Memory B cell (primary cell): ENCODE measurements around the gene SLC30A1.
"Not testable (repeated sequence)": the region's sequence is repeated elsewhere in the genome, so short reads cannot be mapped to it uniquely, and the experiment has no call there.

Source experiments
- ATAC-seq: fragments of 150-1000 bp; cut with Tn5 transposase; 2 replicates; pipeline ENCODE4 v1.10.0; 2021; ENCODE audit warnings: low read depth, mild to moderate bottlenecking, moderate library complexity
- DNase-seq, 2 donors: peaks; one replicate each; pipeline ENCODE4 v3.0.0; 2022; ENCODE audit warnings: low spot score in 2 of 2
- H3K27ac Mint-ChIP-seq: one replicate; pipeline ENCODE4 v1.8.0; 2022; ENCODE audit warnings: mild to moderate bottlenecking, moderate library complexity, mixed read lengths
- H3K27me3 Mint-ChIP-seq: one replicate; pipeline ENCODE4 v1.8.0; 2022; ENCODE audit warnings: mixed read lengths
- H3K36me3 Mint-ChIP-seq: one replicate; pipeline ENCODE4 v1.8.0; 2022; ENCODE audit warnings: mild to moderate bottlenecking, mixed read lengths
- H3K4me1 Mint-ChIP-seq: one replicate; pipeline ENCODE4 v1.8.0; 2022; ENCODE audit warnings: mixed read lengths
- H3K4me3 Mint-ChIP-seq: one replicate; pipeline ENCODE4 v1.8.0; 2022; ENCODE audit warnings: mild to moderate bottlenecking, moderate library complexity, mixed read lengths
- H3K9me3 Mint-ChIP-seq: one replicate; pipeline ENCODE4 v1.8.0; 2022; ENCODE audit warnings: mixed read lengths

The SLC30A1 gene

DNA sequence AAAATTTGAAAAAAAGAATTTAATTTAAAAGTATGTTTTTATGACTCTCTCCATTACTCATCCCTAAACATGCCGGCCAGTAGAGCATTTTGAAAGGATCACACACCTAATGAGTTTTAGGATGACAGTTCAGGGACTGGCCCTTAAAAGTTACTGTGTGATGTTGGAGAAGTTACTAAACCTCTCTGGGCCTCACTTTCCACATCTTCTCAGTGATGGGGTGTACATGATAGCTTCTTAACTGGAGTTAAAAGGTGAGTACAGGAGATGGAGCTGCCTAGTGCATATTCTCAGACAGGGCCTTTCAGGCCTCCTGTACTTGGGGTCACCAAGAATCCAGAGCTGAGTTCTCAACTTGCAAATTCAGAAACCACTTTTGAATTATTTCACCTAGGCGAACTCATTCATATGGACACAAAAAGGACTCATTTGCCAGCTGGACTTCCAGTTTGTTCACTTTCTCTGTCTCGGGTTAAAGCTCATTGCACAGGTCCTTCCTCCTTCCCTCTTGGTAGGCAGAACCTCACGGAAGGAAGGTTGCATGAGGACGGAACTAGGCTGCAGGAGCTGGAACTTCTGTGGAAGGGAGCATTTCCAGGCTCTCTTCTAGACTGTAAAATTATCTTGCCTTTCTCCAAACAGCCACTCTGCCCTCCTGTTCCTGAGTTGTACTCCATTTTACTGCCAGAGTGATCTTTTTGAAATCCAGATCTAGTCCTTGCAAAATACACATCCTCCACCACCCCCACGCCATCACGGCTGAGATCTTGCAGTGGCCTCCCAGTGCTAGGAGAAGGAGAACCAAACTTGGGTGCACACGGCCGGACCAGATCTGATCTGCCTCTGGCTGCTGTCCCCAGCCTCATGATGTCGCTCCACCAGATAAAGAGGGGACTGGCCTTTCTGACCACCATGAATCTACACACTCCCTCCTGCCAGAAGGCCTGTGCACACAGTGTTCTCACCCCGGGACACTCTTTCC, 4.3 kb upstream of the SLC30A1 start:
- H3K27ac Mint-ChIP-seq: no peak overlapping the region
- H3K36me3 Mint-ChIP-seq: no peaks in the 10 kb centered on the region
- ATAC-seq (no peak), DNase-seq (no peak)
- H3K27me3 Mint-ChIP-seq: no peaks in the 10 kb centered on the region
- peaks cover 21% of the 10 kb centered on the region for H3K4me1 Mint-ChIP-seq
- H3K4me3 Mint-ChIP-seq: no peak overlapping the region
- no peaks in the 10 kb centered on the region for H3K9me3 Mint-ChIP-seq

DNA sequence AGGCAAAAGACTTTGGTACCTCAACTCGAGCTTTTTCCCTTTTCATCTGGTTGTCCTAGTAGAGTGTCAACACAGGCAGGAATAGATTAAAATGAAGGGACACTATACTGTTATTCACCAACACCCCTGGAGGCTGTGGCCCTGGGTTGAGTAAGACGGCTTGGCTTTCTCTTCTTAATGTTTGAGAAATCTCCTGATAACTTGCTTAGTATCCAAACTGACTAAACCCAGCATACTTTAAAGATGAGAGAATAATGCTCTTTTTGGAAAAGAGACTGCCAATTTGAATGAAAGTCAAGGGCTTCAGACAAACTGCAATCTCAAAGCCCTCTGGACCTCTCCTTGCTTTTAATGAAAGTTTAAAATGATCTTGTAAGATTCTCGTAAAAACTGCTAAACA, 2.6 kb upstream of the SLC30A1 start:
- Mint-ChIP-seq H3K4me1 (peaks cover 17% of the 10 kb centered on the region), H3K9me3 (no peaks in the 10 kb centered on the region), H3K36me3 (no peaks in the 10 kb centered on the region), H3K4me3 (no peak overlapping the region), H3K27me3 (no peaks in the 10 kb centered on the region), H3K27ac (peak overlapping the region; percentile 22)
- ATAC-seq: no peak
- DNase-seq: no peak

DNA sequence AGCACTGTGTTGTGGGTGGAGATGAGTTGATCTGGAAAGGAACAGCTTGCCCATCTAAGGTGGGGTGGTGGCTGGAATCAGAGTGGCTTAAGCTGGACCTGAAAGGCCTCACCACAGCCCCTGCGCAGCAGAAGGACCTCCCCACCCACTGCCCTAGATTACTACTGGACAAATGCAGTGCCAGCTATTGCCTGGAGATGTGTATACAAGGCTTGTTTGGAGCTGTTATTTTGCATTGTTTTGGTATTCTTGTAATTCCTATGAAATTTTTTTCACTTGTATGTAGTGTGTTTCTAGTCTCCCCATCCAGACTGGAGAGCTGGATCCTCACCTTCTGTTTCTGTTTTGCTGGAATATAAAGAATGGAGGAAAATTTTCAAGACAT, 1.3 kb upstream of the SLC30A1 start:
- Mint-ChIP-seq H3K4me1 (peaks cover 16% of the 10 kb centered on the region), H3K9me3 (no peaks in the 10 kb centered on the region), H3K4me3 (peak overlapping the region; percentile 82), H3K27me3 (no peaks in the 10 kb centered on the region), H3K36me3 (no peaks in the 10 kb centered on the region), H3K27ac (peak overlapping the region; percentile 64)
- DNase-seq (no peak), ATAC-seq (no peak)

DNA sequence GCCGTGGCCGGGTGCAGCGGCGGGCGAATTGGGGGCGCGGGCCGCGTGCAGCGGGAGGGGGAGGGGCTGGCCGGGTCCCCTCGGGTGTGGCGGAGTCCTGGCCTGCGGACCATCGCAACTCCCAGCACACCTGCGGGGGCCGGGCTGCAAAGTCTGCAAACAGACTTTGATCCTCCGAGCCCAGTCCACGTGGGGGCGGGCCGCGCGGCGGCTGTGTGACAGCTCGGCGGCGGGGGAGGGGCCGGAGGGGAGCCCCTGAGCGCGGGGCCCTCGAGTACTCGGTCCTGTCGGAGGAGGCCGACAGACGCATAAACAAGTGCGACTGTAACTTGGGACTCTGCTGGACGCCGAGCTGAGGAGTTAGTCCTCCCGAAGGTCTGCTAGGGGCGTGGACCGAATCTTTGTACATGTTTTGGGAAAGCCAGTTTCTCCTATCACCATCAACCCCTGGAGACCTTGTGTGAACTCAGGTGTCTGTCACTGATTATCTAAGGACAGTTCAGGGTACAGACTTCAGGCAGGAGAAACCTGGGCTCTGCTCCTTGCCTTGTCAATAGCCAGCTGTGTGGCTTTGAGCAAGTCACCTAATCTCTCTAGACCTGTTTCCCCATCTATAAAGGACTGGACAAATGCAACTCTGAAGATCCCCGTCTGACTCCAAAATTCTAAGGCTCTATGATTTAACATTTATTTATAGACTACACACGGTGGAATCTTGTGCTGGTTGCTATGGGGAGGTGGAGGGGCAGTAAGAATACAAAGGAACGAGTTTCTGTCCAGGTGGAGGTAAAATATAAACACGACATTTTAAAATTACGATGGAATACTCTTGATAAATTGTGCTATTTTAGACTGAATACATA, 710 bp upstream of the SLC30A1 start:
- H3K36me3 Mint-ChIP-seq: no peaks in the 10 kb centered on the region
- peaks cover 16% of the 10 kb centered on the region for H3K4me1 Mint-ChIP-seq
- peak overlapping the region; percentile 82 for H3K4me3 Mint-ChIP-seq
- DNase-seq: no peak
- no peaks in the 10 kb centered on the region for H3K9me3 Mint-ChIP-seq
- no peaks in the 10 kb centered on the region for H3K27me3 Mint-ChIP-seq
- peak overlapping the region; percentile 64 for H3K27ac Mint-ChIP-seq
- peak; percentile 50 for ATAC-seq

DNA sequence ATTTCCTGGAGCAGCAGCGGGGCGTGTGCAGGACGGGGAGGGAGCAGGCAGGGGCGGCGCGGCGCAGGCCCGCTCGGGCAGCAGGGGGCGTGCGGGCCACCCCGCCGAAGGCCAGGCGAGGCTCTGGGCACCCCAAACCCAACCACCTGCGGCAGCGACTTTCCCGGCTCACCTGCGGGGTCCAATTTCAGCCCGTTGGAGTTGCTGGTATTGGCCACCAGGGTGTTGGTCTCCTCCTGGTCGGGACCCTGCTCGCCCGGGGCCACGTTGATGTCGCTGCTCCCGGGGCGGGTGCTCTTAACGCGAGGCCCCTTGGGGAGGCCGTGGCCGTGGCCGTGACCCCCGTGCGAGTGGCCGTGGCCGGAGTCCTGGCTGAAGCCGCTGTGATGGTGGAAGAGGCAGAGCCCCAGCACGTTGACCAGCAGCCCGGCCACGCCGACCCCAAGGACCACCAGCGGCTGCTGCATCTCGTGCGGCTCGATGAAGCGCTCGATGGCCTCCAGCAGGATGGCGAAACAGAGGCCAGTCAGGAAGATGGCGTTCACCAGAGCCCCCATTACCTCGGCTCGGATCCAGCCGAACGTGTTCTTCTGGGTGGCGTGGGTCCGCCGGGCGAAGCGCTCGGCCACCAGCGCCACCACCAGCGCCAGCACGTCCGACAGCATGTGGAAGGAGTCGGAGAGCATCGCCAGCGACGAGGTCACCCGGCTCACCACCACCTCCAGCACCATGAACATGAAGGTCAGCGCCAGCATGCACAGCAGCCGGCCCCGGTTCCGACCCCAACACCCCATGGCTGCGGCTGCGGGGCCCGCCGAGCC, 932 bp downstream of the SLC30A1 start:
- Mint-ChIP-seq H3K36me3 (peaks cover 3% of the 10 kb centered on the region), H3K4me3 (peak overlapping the region; percentile 91), H3K4me1 (peaks cover 16% of the 10 kb centered on the region), H3K27me3 (no peaks in the 10 kb centered on the region), H3K9me3 (no peaks in the 10 kb centered on the region), H3K27ac (peak overlapping the region; percentile 75)
- DNase-seq: peak; percentile 67 to 79
- ATAC-seq: peak; percentile 37

DNA sequence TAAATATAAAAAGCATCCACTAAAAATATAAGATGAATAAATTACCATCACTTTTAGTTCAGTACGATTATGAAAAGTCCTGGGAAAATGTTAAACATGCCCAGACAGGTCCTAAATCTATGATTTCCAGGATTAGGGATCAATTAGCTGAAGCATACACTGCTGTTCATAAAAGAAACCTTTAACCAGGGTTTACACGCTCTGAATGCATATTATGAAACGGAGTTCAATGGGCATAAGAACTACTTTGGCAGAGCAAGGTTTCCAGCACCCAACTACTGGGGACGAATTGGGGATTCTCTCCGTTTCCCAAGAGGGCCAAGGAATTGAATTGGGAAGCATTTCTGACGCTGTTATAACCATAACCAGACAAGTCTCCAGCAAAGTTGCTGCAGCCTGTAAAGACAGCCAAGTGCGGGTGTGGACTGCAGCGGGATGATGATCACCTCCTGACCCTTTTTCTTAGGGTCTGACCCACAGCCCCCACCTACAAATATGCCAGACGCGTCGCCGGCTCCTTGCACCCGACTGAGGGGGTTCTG, 1.6 kb downstream of the SLC30A1 start:
- Mint-ChIP-seq H3K4me1 (peaks cover 16% of the 10 kb centered on the region), H3K27me3 (no peaks in the 10 kb centered on the region), H3K9me3 (no peaks in the 10 kb centered on the region), H3K36me3 (peaks cover 3% of the 10 kb centered on the region), H3K4me3 (peak overlapping the region; percentile 91), H3K27ac (peak overlapping the region; percentile 75)
- ATAC-seq (no peak), DNase-seq (no peak)

DNA sequence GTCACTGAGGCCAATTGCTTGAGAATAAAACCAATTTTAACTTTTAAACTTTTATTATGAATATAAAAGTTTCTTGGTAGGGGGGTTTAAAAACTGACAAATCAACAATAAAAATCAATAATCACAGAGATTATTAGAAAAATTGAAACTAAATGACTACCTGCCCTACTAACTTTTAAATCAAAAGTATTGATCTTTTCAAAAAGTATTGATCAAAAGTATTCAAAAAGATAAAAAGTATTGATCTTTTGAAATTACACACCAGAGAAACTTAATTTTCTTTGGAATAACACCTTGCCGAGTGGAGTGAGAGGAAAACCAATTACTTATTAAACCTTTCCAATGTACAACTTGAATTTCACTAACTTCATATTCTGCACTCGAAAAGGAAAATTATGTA, 2.2 kb downstream of the SLC30A1 start:
- H3K36me3 Mint-ChIP-seq: peaks cover 5% of the 10 kb centered on the region
- DNase-seq: no peak
- H3K27ac Mint-ChIP-seq: no peak overlapping the region
- H3K4me1 Mint-ChIP-seq: peaks cover 11% of the 10 kb centered on the region
- H3K4me3 Mint-ChIP-seq: peak overlapping the region; percentile 91
- no peaks in the 10 kb centered on the region for H3K9me3 Mint-ChIP-seq
- ATAC-seq: no peak
- H3K27me3 Mint-ChIP-seq: no peaks in the 10 kb centered on the region

DNA sequence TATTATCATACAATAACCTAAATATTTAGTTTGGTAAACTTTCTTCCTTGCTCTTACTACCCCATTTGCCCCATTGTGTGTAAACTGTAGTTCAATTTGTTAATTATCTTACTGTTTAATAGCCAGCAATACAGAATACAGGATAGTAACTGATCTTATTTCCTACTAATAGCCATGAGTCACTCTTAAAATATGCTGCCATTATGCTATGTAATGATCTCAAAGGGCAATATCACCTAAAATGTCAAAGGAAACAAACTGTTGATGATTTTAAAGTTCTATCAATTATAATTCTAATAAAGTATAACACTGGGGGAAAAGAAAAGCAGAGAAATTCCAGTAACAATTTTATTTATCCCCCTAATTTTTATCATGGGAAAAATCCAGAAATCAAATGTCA, 4.3 kb downstream of the SLC30A1 start:
- Mint-ChIP-seq H3K9me3 (no peaks in the 10 kb centered on the region), H3K36me3 (peaks cover 5% of the 10 kb centered on the region), H3K4me3 (no peak overlapping the region), H3K4me1 (peaks cover 5% of the 10 kb centered on the region), H3K27me3 (no peaks in the 10 kb centered on the region), H3K27ac (no peak overlapping the region)
- no peak for DNase-seq
- ATAC-seq: no peak

DNA sequence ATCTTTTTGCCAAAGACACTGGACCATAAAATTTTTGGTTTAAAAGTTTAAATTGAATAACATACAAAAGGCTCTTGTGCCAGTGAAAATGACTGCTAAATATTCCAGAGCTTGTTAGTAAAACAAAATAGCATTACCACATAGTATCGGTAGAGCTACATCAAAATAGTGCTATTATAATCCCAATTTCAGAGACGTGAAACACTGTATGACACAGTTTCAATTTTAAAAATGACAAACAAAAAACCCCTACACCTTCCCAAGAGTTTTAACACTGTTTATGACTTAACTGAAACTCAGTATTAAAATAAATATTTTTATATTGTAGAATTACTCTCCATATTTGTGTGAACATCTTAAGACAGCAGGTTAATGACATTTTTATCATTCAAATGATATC, 7.0 kb downstream of the SLC30A1 start:
- no peak overlapping the region for H3K4me3 Mint-ChIP-seq
- H3K9me3 Mint-ChIP-seq: no peaks in the 10 kb centered on the region
- no peak for DNase-seq
- H3K27me3 Mint-ChIP-seq: no peaks in the 10 kb centered on the region
- no peak overlapping the region for H3K27ac Mint-ChIP-seq
- peaks cover 5% of the 10 kb centered on the region for H3K36me3 Mint-ChIP-seq
- ATAC-seq: no peak
- no peaks in the 10 kb centered on the region for H3K4me1 Mint-ChIP-seq

DNA sequence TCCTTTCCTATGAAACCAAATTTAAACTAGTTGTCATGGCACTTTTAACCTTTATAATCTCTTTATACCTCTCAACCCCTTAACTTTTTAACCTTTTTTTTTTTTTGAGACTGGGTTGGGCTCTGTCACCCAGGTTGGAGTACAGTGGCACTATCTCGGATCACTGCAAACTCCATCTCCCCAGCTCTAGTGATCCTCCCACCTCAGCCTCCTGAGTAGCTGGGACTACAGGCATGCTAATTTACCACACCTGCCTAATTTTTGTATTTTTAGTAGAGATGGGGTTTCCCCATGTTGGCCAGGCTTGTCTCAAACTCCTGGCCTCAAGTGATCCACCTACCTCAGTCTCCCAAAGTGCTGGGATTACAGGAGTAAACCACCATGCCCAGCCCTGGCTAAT, 8.6 kb downstream of the SLC30A1 start:
- H3K27me3 Mint-ChIP-seq, DNase-seq, H3K4me1 Mint-ChIP-seq, ATAC-seq, H3K4me3 Mint-ChIP-seq, H3K27ac Mint-ChIP-seq, H3K9me3 Mint-ChIP-seq, H3K36me3 Mint-ChIP-seq: not testable (repeated sequence)

DNA sequence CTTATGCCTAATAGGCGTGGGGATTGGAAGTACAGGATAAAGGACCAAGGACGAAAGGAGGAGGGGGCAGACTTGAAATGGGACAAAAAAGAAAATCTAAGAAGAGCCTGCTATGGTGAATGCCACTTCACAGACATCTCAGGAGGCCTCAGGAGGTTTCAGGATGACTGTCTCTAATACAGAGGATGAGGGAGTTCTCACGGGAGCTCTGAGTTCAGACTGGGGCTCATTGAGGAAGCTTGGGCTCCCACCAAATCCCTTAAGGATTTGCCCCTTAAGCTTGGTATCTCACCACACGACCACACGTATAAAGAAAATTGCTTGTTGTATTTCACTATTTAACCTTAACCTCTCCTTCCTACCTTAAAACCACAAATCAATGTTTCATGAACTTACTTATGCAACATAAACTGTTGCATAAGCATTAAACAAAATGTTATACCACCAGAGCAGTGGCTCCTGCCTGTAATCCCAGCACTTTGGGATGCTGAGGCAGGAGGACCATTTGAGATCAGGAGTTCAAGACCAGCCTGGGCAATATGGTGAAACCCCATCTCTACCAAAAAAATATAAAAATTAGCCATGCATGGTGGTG, 12.4 kb downstream of the SLC30A1 start:
- no peak overlapping the region for H3K4me3 Mint-ChIP-seq
- no peaks in the 10 kb centered on the region for H3K4me1 Mint-ChIP-seq
- H3K27me3 Mint-ChIP-seq: peaks cover 3% of the 10 kb centered on the region
- ATAC-seq (no peak), DNase-seq (no peak)
- no peaks in the 10 kb centered on the region for H3K36me3 Mint-ChIP-seq
- no peak overlapping the region for H3K27ac Mint-ChIP-seq
- peaks cover 1% of the 10 kb centered on the region for H3K9me3 Mint-ChIP-seq

DNA sequence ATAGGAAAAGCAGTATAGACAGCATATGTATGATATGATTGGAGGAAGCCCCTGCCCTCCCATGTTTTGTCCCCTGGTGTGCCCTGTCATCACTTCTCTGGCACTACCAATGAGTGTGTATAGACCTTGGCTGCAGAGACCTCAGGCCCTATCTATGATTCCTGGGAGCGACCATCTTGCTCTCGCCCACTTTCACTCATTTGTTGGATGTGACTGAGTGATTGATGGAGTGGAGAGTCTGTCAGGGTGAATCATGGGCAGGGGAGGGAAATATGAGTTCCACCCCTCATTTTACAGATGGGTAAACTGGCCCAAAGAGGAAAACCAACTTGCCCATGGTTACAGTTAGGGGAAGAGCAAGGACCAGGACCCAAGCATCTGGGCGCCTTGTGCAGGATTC, 14.9 kb downstream of the SLC30A1 start:
- Mint-ChIP-seq H3K27ac (no peak overlapping the region), H3K4me1 (no peaks in the 10 kb centered on the region), H3K4me3 (no peak overlapping the region), H3K36me3 (no peaks in the 10 kb centered on the region), H3K27me3 (peaks cover 3% of the 10 kb centered on the region), H3K9me3 (peaks cover 1% of the 10 kb centered on the region)
- ATAC-seq (no peak), DNase-seq (no peak)
